Activated CD4-positive, alpha-beta memory T cell treated with anti-CD3 and anti-CD28 coated beads for 36 hours (primary cell): ENCODE data around the gene TMEM107. TPM values are rescaled to one million over a fixed set of nuclear protein-coding genes. Genes with fewer than 3 reads are reported as not detected.
"Not testable (repeated sequence)": the region's sequence is repeated elsewhere in the genome, so short reads cannot be mapped to it uniquely, and the experiment has no call there.

Experiments
- CTCF ChIA-PET: fragments of 350-600 bp; sonication (Branson Sonifier 250); formaldehyde crosslinking; loops from one replicate; lab custom pipeline; 2021; ENCODE audit warnings: antibody characterized with exemption, inconsistent platforms; lab: Charles Lee
- POLR2A ChIA-PET: fragments of 350-600 bp; sonication (Branson Sonifier 250); formaldehyde crosslinking; loops from one replicate; lab custom pipeline; 2021; ENCODE audit warnings: antibody characterized with exemption; lab: Charles Lee
- DNase-seq: peaks from one replicate; pipeline ENCODE4 v3.0.0-alpha.2; 2020
- H3K27ac Mint-ChIP-seq: one replicate; pipeline ENCODE4 v1.8.0; 2021; ENCODE audit warnings: mixed read lengths
- H3K27me3 Mint-ChIP-seq: one replicate; pipeline ENCODE4 v1.8.0; 2021; ENCODE audit warnings: mixed read lengths
- H3K36me3 Mint-ChIP-seq: one replicate; pipeline ENCODE4 v1.8.0; 2021; ENCODE audit warnings: mixed read lengths
- H3K4me1 Mint-ChIP-seq: one replicate; pipeline ENCODE4 v1.8.0; 2021; ENCODE audit warnings: low read depth, mixed read lengths
- H3K4me3 Mint-ChIP-seq: one replicate; pipeline ENCODE4 v1.8.0; 2021; ENCODE audit warnings: mild to moderate bottlenecking, mixed read lengths
- H3K9me3 Mint-ChIP-seq: one replicate; pipeline ENCODE4 v1.8.0; 2021; ENCODE audit warnings: mixed read lengths
- intact Hi-C: fragments of 100-400 bp; cut with micrococcal nuclease; formaldehyde crosslinking; loops from one replicate; pipeline ENCODE4 v1.15.1; 2023
- total RNA-seq, 2 experiments: library from RNA; stranded (reverse); gene quantifications; one replicate each; pipeline ENCODE4 v1.2.3, GENCODE V29; 2021

Gene TMEM107
- total RNA-seq, 2 experiments from 2014 or later = 32.6 to 35.3 TPM

DNA sequence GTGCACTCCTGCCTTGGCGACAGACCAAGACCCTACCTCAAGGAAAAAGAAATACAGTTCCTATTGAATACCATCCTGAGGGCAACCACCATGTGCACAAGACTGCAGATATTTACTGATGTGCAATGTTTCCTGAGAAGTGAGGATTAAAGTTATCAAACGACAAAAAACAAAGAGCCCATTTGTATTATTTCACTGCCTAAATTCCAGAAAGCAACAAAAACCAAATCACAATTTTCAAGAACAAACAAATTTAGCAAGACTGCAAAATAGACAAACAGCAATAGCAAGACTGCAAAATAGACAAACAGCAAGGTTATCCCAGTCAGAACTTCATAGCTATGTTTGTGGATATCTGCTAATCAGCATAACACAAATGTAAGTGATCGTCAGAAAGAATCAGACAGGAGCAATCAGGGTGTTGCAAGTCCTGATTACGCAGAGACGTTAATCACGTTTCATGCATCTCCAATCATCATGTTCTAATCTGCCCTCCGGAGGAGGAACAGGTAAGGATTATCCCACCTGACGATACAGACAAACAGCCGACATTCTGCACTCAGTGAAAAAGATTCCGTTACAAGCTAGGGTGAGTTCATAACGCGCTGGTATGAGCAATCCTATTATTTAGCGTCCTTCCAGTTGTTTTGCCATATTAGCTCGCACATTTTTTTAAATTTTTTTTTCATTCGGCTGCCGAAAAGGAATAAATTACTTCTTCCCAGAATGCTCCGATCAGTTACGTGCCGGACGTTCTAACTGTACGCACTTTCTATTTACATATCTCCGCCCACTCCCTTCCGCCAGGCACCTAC, 2.9 kb downstream of the TMEM107 start:
- POLR2A ChIA-PET = interaction anchor here (0.7 to 3.5 kb wide), 35 partner anchors 9 to 487 kb away, joined by 3 to 146 read pairs (median 6); partner anchors contain the start of genes AURKB, BORCS6, CTC1 and HES7
- Mint-ChIP-seq H3K36me3 (peaks cover 8% of the 10 kb centered on the region), H3K9me3 (no peaks in the 10 kb centered on the region), H3K27ac (peak overlapping the region; percentile 98), H3K4me1 (peaks cover 40% of the 10 kb centered on the region), H3K27me3 (peaks cover 4% of the 10 kb centered on the region), H3K4me3 (peak overlapping the region; percentile 77)
- CTCF ChIA-PET = interaction anchor here (1.0 to 1.3 kb wide), 7 partner anchors 9 to 486 kb away, joined by 3 to 10 read pairs (median 7); partner anchors contain the start of genes BORCS6, TP53 and VAMP2
- intact Hi-C loops = loop anchor here (1.0 to 5.0 kb wide), 7 partner anchors 9 to 74 kb away; no protein-coding TSS in a partner anchor
- DNase-seq = peak; percentile 89

DNA sequence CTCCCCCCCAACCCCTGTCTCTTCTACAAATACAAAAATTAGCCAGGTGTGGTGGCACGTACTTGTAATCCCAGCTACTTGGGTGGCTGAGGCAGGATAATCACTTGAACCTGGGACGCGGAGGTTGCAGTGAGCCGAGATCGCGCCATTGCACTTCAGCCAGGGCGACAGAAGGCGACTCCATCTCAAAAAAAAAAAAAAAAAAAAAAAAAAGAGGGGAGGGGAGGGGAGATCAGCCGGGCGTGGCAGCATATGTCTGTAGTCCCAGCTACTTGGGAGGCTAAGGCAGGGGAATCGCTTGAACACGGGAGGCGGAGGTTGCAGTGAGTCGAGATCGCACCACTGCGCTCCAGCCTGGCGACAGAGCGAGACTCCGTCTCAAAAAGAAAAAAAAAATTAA, 6.0 kb downstream of the TMEM107 start:
- H3K4me1 Mint-ChIP-seq = peaks cover 26% of the 10 kb centered on the region
- H3K36me3 Mint-ChIP-seq, H3K27me3 Mint-ChIP-seq, H3K27ac Mint-ChIP-seq, DNase-seq, H3K4me3 Mint-ChIP-seq, H3K9me3 Mint-ChIP-seq: not testable (repeated sequence)
- ChIA-PET POLR2A (interaction anchor here (0.8 kb wide), 1 partner anchor 14 kb away, joined by 4 read pairs; no protein-coding TSS in a partner anchor), CTCF (interaction anchor here (0.6 to 0.8 kb wide), 2 partner anchors 12 to 153 kb away, joined by 3 read pairs; no protein-coding TSS in a partner anchor)
- intact Hi-C loops = loop anchor here (5.0 kb wide), 1 partner anchor 52 kb away; no protein-coding TSS in a partner anchor

DNA sequence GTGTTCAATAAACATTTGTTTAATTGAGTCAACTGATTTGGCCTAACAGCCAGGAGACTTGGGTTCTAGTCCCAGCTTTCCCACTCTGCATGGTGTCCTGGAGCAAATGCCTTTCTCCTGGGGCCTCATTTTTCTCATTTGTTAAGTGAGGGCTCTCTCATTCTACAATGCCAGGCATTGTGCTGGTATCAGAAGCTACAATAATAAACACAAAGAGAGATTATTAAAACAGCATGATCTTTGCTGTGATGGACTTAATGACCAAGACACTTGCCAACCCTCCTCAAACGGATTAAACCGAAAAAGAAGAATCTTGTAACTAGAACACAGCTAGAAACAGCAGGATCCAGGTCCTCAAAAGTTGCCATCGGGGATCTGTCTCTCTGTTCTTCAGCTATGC, 8.7 kb downstream of the TMEM107 start:
- Mint-ChIP-seq H3K36me3 (no peaks in the 10 kb centered on the region), H3K9me3 (no peaks in the 10 kb centered on the region), H3K27ac (no peak overlapping the region), H3K27me3 (no peaks in the 10 kb centered on the region), H3K4me1 (peaks cover 24% of the 10 kb centered on the region), H3K4me3 (no peak overlapping the region)
- no peak for DNase-seq
- intact Hi-C loops = no loop called here
- ChIA-PET POLR2A (interaction anchor here (1.0 kb wide), 1 partner anchor 80 kb away, joined by 3 read pairs; no protein-coding TSS in a partner anchor), CTCF (interaction anchor here (0.6 to 2.0 kb wide), 4 partner anchors 9 to 134 kb away, joined by 3 to 9 read pairs (median 4); no protein-coding TSS in a partner anchor)

DNA sequence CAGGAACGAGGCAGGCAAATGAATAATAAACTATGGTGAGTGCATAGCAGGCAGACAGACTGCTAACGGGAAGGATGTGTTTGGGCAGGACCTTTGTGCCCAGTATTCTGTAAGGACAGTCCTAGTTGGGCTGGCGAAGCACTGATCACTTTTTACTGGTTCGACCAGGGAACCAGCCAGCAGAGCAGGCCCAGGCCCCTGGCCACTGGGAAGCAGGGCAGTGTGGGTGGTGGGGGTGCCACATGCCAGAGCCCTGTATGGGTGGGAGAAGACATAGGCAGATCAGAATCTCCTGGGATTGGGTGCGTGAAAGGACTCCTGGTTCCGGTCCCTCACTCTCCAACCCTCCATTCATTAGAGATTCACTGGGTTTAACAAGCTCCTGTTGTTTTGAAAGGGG, 9.4 kb downstream of the TMEM107 start:
- DNase-seq = no peak
- Mint-ChIP-seq H3K4me1 (peaks cover 24% of the 10 kb centered on the region), H3K9me3 (no peaks in the 10 kb centered on the region), H3K27me3 (no peaks in the 10 kb centered on the region), H3K27ac (no peak overlapping the region), H3K4me3 (no peak overlapping the region), H3K36me3 (peaks cover 3% of the 10 kb centered on the region)
- intact Hi-C loops = no loop called here
- ChIA-PET CTCF (interaction anchor here (1.3 to 2.0 kb wide), 2 partner anchors 8 to 46 kb away, joined by 4 to 9 read pairs; no protein-coding TSS in a partner anchor), POLR2A (no interaction called here)

DNA sequence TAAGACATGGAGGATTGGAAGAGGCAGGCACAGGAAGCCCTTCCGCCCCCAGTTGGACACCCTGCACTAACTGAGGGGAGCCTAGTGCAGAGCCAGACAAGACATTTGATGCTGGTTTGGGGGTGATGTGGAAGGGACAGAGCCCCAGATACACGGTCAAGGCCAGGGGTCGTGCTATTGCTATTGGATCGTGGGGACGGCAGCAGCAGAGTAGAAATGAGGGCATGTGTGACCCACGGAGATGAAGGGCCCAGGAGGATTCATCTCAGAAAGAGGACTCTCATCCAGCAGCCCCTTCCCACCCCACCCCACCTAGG, 11.4 kb downstream of the TMEM107 start:
- peaks cover 42% of the 10 kb centered on the region for H3K4me1 Mint-ChIP-seq
- no peaks in the 10 kb centered on the region for H3K27me3 Mint-ChIP-seq
- POLR2A ChIA-PET = interaction anchor here (1.0 to 4.5 kb wide), 9 partner anchors 8 to 83 kb away, joined by 3 to 146 read pairs (median 5); partner anchors contain the start of genes CTC1, PER1 and TMEM107
- intact Hi-C loops = loop anchor here (1.0 kb wide), 4 partner anchors 8 to 46 kb away; partner anchors contain the start of gene AURKB
- H3K27ac Mint-ChIP-seq = peak overlapping the region; percentile 95
- no peaks in the 10 kb centered on the region for H3K9me3 Mint-ChIP-seq
- H3K36me3 Mint-ChIP-seq = peaks cover 20% of the 10 kb centered on the region
- CTCF ChIA-PET = interaction anchor here (1.2 to 1.6 kb wide), 3 partner anchors 25 to 45 kb away, joined by 3 to 7 read pairs (median 5); no protein-coding TSS in a partner anchor
- DNase-seq = peak; percentile 40
- H3K4me3 Mint-ChIP-seq = peak overlapping the region; percentile 77

DNA sequence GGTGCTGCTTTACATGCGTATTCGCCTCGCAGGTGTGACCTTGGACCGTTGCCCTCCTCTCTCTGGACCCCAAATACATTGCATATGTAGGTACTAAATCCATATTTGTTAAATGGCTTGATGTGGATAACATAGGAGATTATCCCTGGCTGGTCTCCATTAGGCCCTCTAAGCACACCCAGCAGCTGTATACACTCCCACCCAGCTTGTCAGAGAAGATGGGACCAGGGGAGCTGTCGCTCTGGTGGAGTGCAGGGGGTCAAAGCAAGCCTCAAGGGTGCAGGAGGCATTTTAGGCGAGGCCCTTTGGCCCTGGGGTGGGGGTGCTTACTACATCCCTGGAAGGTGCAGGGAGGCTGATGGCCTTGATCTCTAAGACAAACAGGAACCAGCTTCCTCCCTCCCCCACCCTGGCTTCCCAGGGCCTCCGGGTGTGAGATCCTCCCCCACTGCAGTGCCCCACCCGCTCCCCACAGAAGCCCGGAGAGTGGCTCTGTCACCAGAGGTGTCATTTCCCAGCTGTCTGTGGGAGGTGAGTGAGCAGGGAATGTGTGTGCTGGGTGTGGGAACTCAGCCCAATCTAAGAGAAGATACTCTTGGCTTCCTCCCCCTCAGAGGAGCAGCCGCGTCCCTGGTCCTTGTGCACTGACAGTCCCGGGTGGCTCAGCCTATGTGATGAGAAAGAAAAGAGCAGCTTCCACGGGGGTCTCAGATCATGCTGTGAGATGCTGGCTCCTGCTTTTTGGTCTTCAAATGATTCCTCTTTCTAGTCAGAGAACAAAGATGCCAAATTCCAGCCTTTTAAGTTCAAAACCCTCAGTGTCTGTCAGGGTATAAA, 12.0 kb downstream of the TMEM107 start:
- Mint-ChIP-seq H3K4me3 (peak overlapping the region; percentile 77), H3K9me3 (no peaks in the 10 kb centered on the region), H3K4me1 (peaks cover 46% of the 10 kb centered on the region), H3K27ac (peak overlapping the region; percentile 95), H3K27me3 (no peaks in the 10 kb centered on the region), H3K36me3 (peaks cover 24% of the 10 kb centered on the region)
- intact Hi-C loops = loop anchor here (1.0 kb wide), 4 partner anchors 8 to 46 kb away; partner anchors contain the start of gene AURKB
- CTCF ChIA-PET = interaction anchor here (1.2 to 1.6 kb wide), 3 partner anchors 25 to 44 kb away, joined by 3 to 7 read pairs (median 5); no protein-coding TSS in a partner anchor
- DNase-seq = peak; percentile 92
- POLR2A ChIA-PET = interaction anchor here (0.5 to 4.5 kb wide), 12 partner anchors 9 to 85 kb away, joined by 3 to 146 read pairs (median 4); partner anchors contain the start of genes AURKB, CTC1, PER1 and PFAS

DNA sequence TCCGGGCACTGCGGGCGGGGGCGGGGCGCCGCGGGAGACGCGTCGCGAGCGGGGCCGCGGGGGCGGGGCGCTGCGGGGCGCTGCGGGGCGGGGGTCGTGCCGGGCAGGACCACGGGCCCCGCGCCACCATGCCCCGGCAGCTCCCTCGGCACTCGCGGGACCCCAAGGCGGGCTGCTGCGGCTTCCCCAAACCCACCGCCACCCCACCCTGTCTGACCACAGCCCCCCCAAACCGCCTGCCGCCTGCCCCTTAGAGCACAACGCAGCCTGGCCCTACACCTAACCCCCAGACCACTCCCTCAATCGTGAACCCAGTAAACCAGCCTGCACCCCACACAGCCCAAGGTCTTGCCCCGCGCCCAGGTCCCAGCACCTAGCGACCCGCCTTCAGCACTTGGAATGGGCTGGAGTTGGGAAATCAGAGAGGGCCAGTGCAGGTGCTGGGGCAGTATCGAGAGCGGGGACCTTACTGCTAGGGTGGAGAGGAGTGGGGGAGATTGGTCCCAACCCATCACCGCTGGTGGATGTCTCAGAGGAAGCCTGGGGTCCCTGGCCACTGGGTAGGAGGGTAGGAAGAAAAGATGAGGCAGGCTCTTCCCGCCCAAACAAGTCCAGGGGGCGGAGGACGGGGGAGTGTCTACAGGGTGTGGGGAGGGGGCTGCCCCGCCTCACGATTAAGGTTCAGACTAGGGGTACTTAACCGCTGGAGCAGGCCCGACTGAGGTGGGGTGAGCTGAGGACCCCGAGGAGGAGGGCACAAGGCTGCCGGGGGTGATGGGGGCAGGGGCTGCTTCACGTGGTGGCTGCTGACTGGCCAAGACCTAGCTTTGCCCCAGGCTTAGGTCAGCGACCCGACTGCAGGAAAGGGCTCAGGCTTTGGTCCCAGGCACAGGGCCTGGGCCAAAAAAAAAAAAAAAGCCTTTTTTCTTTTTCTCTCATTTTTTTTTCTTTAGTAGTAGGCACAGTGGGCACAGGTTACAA, 12.9 kb downstream of the TMEM107 start:
- DNase-seq = peak; percentile 46
- intact Hi-C loops = no loop called here
- Mint-ChIP-seq H3K27ac (peak overlapping the region; percentile 95), H3K36me3 (peaks cover 24% of the 10 kb centered on the region), H3K4me1 (peaks cover 52% of the 10 kb centered on the region), H3K9me3 (no peaks in the 10 kb centered on the region), H3K4me3 (peak overlapping the region; percentile 86), H3K27me3 (no peaks in the 10 kb centered on the region)
- ChIA-PET POLR2A (interaction anchor here (0.5 to 4.5 kb wide), 14 partner anchors 8 to 86 kb away, joined by 3 to 146 read pairs (median 4); partner anchors contain the start of genes AURKB, CTC1, PER1 and PFAS), CTCF (interaction anchor here (1.2 to 2.2 kb wide), 4 partner anchors 10 to 43 kb away, joined by 3 to 8 read pairs (median 6); no protein-coding TSS in a partner anchor)

DNA sequence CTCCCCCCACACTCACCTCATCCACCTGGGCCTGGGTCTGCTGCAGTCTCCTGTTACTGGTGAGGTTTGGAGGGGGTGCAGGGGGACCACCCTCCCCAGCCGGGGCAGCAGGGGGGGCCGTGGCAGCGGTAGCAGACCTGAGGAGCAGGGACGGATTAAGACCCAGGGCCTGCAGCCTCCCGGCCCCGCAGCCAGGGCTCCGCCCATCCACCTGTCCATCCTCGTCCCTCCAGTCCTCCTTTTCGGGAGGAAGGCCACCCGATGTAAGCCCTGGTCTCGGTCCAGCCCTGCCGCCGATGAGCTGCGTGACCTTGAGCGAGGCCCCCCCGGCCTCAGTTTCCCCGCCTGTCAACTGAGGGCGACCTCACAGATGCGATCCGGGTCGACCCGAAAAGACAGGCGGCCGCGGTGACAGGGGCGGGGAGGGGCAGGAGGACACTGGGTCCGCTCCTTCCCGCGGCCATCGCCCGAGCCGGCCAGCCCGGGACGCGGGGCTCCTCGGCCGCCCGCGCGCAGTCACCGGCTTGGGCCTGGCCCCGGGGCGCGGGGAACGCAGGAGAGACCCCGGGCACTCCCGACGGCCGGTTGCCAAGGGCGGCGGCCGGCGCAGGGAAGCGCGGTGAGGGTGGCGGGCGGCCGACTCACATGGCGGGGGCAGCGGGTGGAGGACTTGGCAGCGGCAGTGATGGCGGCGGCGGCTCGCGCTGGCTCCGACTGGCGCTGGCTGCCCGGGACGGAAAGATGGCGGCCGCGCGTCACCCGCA, 13.8 kb downstream of the TMEM107 start, which contains the start of gene VAMP2:
Gene VAMP2, minus strand, starts transcription at position 716 of the 764 bp plus-strand sequence. Its CDS starts 69 bp downstream, at position 647.
- H3K36me3 Mint-ChIP-seq = peaks cover 24% of the 10 kb centered on the region
- no peaks in the 10 kb centered on the region for H3K9me3 Mint-ChIP-seq
- intact Hi-C loops = no loop called here
- H3K4me1 Mint-ChIP-seq = peaks cover 52% of the 10 kb centered on the region
- peak within 1 kb of the TSS; percentile 86 for H3K4me3 Mint-ChIP-seq
- ChIA-PET CTCF (interaction anchor here (1.6 to 2.2 kb wide), 2 partner anchors 11 to 59 kb away, joined by 3 to 8 read pairs; no protein-coding TSS in a partner anchor), POLR2A (interaction anchor here (0.6 to 4.5 kb wide), 2 partner anchors 9 to 11 kb away, joined by 3 to 146 read pairs; no protein-coding TSS in a partner anchor)
- no peaks in the 10 kb centered on the region for H3K27me3 Mint-ChIP-seq
- DNase-seq = peak; percentile 88
- H3K27ac Mint-ChIP-seq = peak within 1 kb of the TSS; percentile 95

DNA sequence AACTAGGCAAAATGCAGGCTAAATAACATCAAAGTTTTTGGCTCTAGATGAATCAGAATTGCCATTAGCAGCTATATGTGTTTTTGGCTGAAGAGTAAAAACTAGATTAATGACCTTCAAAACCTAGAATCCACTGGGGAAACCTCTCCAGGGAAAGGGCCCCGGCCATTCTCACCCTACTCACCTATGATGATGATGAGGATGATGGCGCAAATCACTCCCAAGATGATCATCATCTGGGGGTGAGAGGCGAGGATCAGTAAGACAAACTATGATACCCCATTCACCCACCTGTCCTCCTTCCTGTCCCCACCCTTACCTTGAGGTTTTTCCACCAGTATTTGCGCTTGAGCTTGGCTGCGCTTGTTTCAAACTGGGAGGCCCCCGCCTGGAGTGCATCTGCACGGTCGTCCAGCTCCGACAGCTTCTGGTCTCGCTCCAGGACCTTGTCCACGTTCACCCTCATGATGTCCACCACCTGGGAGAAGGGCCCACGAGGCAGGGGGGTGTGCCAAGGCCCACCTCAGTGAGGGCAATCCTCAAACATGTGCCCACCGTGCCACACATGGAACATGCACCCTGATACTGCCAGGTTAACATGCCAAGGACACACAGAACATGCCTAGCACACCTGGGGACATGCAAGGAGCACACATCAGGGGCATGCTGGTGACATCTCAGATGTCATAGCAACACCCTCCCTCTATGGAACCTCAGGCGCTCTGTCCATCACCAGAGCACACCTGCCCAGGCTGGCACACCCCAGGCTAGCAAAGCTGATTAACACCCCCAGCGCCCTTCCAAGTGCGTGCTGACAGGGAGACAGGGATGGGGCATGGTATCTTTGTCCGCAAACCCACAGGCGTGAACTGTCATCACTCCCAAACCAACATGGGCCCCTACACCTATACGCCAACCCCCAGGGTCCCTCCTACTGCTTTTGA, 14.6 kb downstream of the TMEM107 start:
- H3K27ac Mint-ChIP-seq = peak overlapping the region; percentile 92
- peak; percentile 35 for DNase-seq
- no peaks in the 10 kb centered on the region for H3K9me3 Mint-ChIP-seq
- peak overlapping the region; percentile 86 for H3K4me3 Mint-ChIP-seq
- peaks cover 24% of the 10 kb centered on the region for H3K36me3 Mint-ChIP-seq
- CTCF ChIA-PET = interaction anchor here (1.1 to 8.7 kb wide), 6 partner anchors 11 to 60 kb away, joined by 3 to 62 read pairs (median 6); partner anchors contain the start of genes ALOXE3 and HES7
- intact Hi-C loops = no loop called here
- peaks cover 52% of the 10 kb centered on the region for H3K4me1 Mint-ChIP-seq
- no peaks in the 10 kb centered on the region for H3K27me3 Mint-ChIP-seq
- POLR2A ChIA-PET = interaction anchor here (0.9 to 4.5 kb wide), 4 partner anchors 11 to 215 kb away, joined by 3 to 146 read pairs (median 4); no protein-coding TSS in a partner anchor
